Neural crest cell (in vitro differentiated cells): ENCODE measurements around the gene CFTR. TPM values are rescaled to one million over a fixed set of nuclear protein-coding genes. Genes with fewer than 3 reads are reported as not detected.

ENCODE experiments used
- DNase-seq: peaks from one replicate; pipeline ENCODE4 v3.0.0; 2021; ENCODE audit warnings: low read depth, mixed read lengths, low spot score
- H3K27ac Mint-ChIP-seq: one replicate; pipeline ENCODE4 v1.8.0; 2021; ENCODE audit warnings: mild to moderate bottlenecking, mixed read lengths; ENCODE audit not compliant: unreplicated experiment
- H3K27me3 Mint-ChIP-seq: 2 replicates; pipeline ENCODE4 v1.8.0; 2021; ENCODE audit warnings: low read depth, mild to moderate bottlenecking, mixed read lengths
- H3K36me3 Mint-ChIP-seq: 2 replicates; pipeline ENCODE4 v1.8.0; 2021; ENCODE audit warnings: low read depth, mild to moderate bottlenecking, mixed read lengths
- H3K4me1 Mint-ChIP-seq: 2 replicates; pipeline ENCODE4 v1.8.0; 2021; ENCODE audit warnings: mixed read lengths
- H3K4me3 Mint-ChIP-seq: one replicate; pipeline ENCODE4 v1.8.0; 2021; ENCODE audit warnings: mild to moderate bottlenecking, mixed read lengths
- H3K9me3 Mint-ChIP-seq: 2 replicates; pipeline ENCODE4 v1.8.0; 2021; ENCODE audit warnings: mixed read lengths
- CTCF ChIP-seq: fragments of 200-600 bp; sonication (generic); conservative IDR thresholded peaks from 2 replicates; pipeline ENCODE4 v1.5.0; 2021; ENCODE audit warnings: antibody characterized with exemption, mild to moderate bottlenecking
- total RNA-seq: library from RNA; stranded (reverse); gene quantifications from 2 replicates; pipeline ENCODE4 v1.2.1, GENCODE V29; 2021

The CFTR gene
- total RNA-seq, 1 donor from 2014 or later: not detected

DNA sequence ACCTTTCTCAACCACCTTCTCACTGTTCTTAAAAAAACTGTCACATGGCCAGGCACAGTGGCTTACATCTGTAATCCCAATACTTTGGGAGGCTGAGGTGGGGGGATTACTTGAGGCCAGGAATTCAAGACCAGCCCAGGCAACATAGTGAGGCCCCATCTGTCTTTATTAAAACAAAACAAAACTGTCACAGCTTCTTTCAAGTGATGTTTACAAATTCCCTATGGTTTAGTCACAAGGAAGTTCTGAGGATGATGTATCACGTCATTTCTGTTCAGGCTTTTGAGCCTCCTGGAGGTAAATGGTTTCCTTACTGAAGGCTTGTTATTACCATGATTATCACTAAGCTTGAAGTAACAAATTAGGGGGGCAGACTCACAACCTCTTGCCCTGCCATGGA is 186.2 kb downstream of the CFTR start:
- no peak overlapping the region for H3K4me3 Mint-ChIP-seq
- TF ChIP-seq CTCF: no peak
- no peak overlapping the region for H3K27ac Mint-ChIP-seq
- DNase-seq: no peak
- no peaks in the 10 kb centered on the region for H3K9me3 Mint-ChIP-seq
- no peaks in the 10 kb centered on the region for H3K4me1 Mint-ChIP-seq
- H3K27me3 Mint-ChIP-seq: no peaks in the 10 kb centered on the region
- no peaks in the 10 kb centered on the region for H3K36me3 Mint-ChIP-seq

- TF ChIP-seq CTCF: no peak
- Mint-ChIP-seq H3K27me3 (no peaks in the 10 kb centered on the region), H3K4me1 (no peaks in the 10 kb centered on the region), H3K4me3 (no peak overlapping the region), H3K9me3 (no peaks in the 10 kb centered on the region), H3K27ac (no peak overlapping the region), H3K36me3 (no peaks in the 10 kb centered on the region)
- no peak for DNase-seq
Measured at GRCh38 chr7:117666689-117667088, 186.9 kb downstream of the CFTR start.

GRCh38 chr7:117667456-117667855 is 187.6 kb downstream of the CFTR start:
- TF ChIP-seq CTCF: no peak
- Mint-ChIP-seq H3K9me3 (no peaks in the 10 kb centered on the region), H3K27ac (no peak overlapping the region), H3K4me1 (no peaks in the 10 kb centered on the region), H3K4me3 (no peak overlapping the region), H3K36me3 (no peaks in the 10 kb centered on the region), H3K27me3 (no peaks in the 10 kb centered on the region)
- no peak for DNase-seq

DNA sequence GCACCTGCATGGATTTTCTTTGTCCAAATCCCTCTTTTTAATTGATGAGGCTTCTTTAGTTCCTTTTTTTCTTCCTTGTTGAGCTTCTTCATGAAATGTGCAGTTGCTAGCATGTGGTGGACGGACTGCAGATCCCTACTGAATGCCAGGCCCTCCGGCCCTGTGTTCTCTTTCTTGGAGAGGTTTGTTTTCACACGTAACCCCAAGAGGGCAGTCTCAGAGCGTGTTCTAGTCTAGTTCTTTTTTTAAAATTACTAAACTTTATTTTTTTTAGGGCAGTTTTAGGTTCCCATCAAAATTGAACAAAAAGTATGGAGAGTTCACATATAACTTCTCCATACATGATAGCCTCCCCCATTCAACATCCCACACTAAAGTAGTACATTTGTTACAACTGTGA is 190.0 kb downstream of the CFTR start:
- H3K4me3 Mint-ChIP-seq: no peak overlapping the region
- no peaks in the 10 kb centered on the region for H3K36me3 Mint-ChIP-seq
- DNase-seq: no peak
- H3K27me3 Mint-ChIP-seq: no peaks in the 10 kb centered on the region
- no peak for TF ChIP-seq CTCF
- no peak overlapping the region for H3K27ac Mint-ChIP-seq
- H3K9me3 Mint-ChIP-seq: no peaks in the 10 kb centered on the region
- H3K4me1 Mint-ChIP-seq: peaks cover 16% of the 10 kb centered on the region

DNA sequence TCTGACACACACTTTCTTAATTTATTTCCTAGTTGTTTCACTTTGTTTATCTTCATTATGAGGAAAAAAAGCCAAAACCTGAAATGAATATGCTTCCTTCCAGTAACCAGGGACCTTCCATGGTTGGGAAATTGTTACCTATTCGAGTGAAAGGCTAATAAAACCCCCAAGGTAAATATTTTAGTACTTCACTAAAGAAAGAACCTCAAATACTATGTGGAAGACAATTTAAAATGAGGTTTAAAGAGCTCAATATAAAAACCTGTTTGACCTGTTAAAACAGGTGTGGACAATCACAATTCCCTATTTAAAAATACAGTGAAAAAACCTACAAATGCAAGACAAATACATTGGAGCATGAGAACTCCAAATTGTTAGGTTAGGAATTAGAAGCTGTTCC is 192.6 kb downstream of the CFTR start:
- no peak overlapping the region for H3K27ac Mint-ChIP-seq
- H3K9me3 Mint-ChIP-seq: no peaks in the 10 kb centered on the region
- H3K4me1 Mint-ChIP-seq: peaks cover 31% of the 10 kb centered on the region
- no peak for TF ChIP-seq CTCF
- H3K4me3 Mint-ChIP-seq: no peak overlapping the region
- H3K27me3 Mint-ChIP-seq: no peaks in the 10 kb centered on the region
- no peaks in the 10 kb centered on the region for H3K36me3 Mint-ChIP-seq
- DNase-seq: no peak

- Mint-ChIP-seq H3K36me3 (no peaks in the 10 kb centered on the region), H3K27me3 (no peaks in the 10 kb centered on the region), H3K27ac (no peak overlapping the region), H3K4me1 (peaks cover 31% of the 10 kb centered on the region), H3K9me3 (no peaks in the 10 kb centered on the region), H3K4me3 (peak overlapping the region; percentile 11)
- DNase-seq: peak; percentile 7
- TF ChIP-seq CTCF: no peak
Measured at GRCh38 chr7:117673367-117673766, 193.5 kb downstream of the CFTR start.
